ENCODE results near the gene SPATA31E1.

The SPATA31E1 gene

GRCh38 chr9:87863882-87864465 is 18.7 kb upstream of the SPATA31E1 start:
- no peak for DNase-seq

- DNase-seq, result no peak
Observed at GRCh38 chr9:87864915-87865314, 17.8 kb upstream of the SPATA31E1 start.

GRCh38 chr9:87865626-87866025 is 17.1 kb upstream of the SPATA31E1 start:
- DNase-seq, result no peak

- DNase-seq, result no peak
Observed at GRCh38 chr9:87867391-87867790, 15.3 kb upstream of the SPATA31E1 start.

- DNase-seq, result no peak
Observed at GRCh38 chr9:87868175-87868574, 14.5 kb upstream of the SPATA31E1 start.

- DNase-seq, result no peak
Observed at GRCh38 chr9:87868635-87869034, 14.0 kb upstream of the SPATA31E1 start.

GRCh38 chr9:87869082-87869481 is 13.6 kb upstream of the SPATA31E1 start:
- DNase-seq, result no peak

GRCh38 chr9:87871425-87872078 is 11.1 kb upstream of the SPATA31E1 start:
- DNase-seq, result no peak

GRCh38 chr9:87872079-87872624 is 10.5 kb upstream of the SPATA31E1 start:
- no peak for DNase-seq

- no peak for DNase-seq
Observed at GRCh38 chr9:87873607-87874303, 8.9 kb upstream of the SPATA31E1 start.

- no peak for DNase-seq
Observed at GRCh38 chr9:87874304-87874623, 8.4 kb upstream of the SPATA31E1 start.

GRCh38 chr9:87875060-87875459 is 7.6 kb upstream of the SPATA31E1 start:
- no peak for DNase-seq

GRCh38 chr9:87875831-87876545 is 6.7 kb upstream of the SPATA31E1 start:
- no peak for DNase-seq

- no peak for DNase-seq
Observed at GRCh38 chr9:87876708-87877107, 6.0 kb upstream of the SPATA31E1 start.

GRCh38 chr9:87878989-87879511 is 3.6 kb upstream of the SPATA31E1 start:
- DNase-seq, result no peak

GRCh38 chr9:87880116-87880515 is 2.6 kb upstream of the SPATA31E1 start:
- DNase-seq, result no peak

- no peak for DNase-seq
Observed at GRCh38 chr9:87880683-87881082, 2.0 kb upstream of the SPATA31E1 start.

- no peak for DNase-seq
Observed at GRCh38 chr9:87883274-87883673, 597 bp downstream of the SPATA31E1 start.

GRCh38 chr9:87883990-87884389 is 1.3 kb downstream of the SPATA31E1 start:
- no peak for DNase-seq

GRCh38 chr9:87884578-87885459 is 2.1 kb downstream of the SPATA31E1 start:
- DNase-seq, result no peak

GRCh38 chr9:87885484-87886189 is 3.0 kb downstream of the SPATA31E1 start:
- DNase-seq, result no peak
